NCI-H2029 (cell line): ENCODE data around the gene KCTD17.

Experiments
- DNase-seq: peaks from one replicate; lab custom pipeline; 2025; lab: John Stamatoyannopoulos, UW

Gene KCTD17

GRCh38 chr22:37043209-37043827 is 8.2 kb upstream of the KCTD17 start:
- no peak for DNase-seq

- DNase-seq: peak; percentile 64
These were observed 7.6 kb upstream of the KCTD17 start for GRCh38 chr22:37043828-37044538.

GRCh38 chr22:37044634-37045625 is 6.6 kb upstream of the KCTD17 start:
- no peak for DNase-seq

DNA sequence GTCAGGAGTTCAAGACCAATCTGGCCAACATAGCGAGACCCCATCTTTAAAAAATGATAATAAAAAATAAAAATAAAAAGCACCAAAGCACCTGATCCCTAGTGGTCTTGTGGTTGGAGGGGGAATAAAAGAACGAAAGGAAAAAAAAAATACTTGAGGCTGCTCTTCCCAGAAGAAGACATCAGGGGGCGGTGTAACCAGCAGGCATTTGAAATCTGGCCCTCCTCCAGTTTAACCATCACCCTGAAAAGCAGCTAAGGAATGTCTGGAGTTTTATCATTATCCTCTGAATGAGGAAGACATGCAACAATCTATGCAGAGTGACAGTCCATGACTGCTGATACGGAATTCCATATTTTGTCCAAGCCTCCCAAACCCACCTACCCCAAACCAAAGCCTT is 5.6 kb upstream of the KCTD17 start:
- no peak for DNase-seq

- DNase-seq: no peak
These were observed 5.0 kb upstream of the KCTD17 start for GRCh38 chr22:37046589-37046988.

- no peak for DNase-seq
These were observed 4.5 kb upstream of the KCTD17 start for GRCh38 chr22:37047006-37047405.

DNA sequence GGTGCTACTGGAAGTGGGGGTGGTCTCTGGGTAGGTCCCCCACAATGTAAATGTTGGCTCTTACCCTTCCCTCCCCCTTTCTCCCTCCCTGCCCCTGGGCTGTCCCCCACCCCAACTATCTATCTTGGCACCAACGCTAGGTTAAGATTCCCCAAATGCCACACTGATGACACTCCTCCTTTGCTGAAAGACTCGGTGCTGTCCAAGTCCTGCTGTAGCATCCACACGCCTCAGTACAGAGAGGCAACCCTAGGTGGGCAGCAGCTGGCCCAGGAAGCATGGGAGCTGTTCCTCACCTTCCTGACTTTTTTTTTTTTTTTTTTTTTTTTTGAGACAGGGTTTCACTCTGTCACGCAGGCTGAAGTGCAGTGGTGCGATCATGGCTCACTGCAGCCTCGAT is 3.4 kb upstream of the KCTD17 start:
- no peak for DNase-seq

DNA sequence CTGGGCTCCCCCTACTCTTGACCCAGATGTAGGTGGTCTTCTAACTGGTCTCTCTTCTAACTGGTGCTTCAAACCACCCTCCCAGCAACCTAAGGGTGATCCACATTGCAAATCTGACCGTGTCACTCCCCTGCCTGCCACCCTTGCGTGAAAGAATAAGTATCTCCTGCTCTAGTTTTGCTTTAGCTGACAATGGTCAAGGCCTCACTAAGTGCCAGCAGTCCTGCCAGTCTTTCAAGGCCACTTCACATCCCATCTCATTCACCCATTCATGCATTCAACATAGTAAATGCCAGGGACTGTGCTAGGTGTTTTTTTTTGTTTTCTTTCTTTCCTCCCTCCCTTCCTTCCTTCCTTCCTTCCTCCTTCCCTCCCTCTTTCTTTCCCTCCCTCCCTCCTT is 2.3 kb upstream of the KCTD17 start:
- DNase-seq: no peak

DNA sequence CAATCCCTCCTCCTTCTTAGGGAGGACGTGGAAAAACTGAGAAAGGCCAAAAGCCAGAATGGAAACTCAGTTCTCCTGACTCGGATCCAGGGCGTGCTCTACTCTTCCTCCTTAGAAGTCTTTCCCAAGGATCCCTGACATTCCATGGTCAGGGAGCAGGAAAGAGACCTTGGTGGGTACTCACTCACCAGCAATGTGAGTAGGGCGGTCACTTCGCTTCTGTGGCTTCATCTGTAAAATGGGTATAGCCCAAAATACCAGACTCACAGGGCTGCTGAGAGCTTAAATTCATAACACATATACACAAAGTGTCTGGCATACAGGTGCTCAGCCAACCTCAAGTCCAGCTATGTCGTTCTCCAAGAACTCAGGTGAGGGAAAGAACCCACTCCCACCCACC is 629 bp upstream of the KCTD17 start:
- no peak for DNase-seq

DNA sequence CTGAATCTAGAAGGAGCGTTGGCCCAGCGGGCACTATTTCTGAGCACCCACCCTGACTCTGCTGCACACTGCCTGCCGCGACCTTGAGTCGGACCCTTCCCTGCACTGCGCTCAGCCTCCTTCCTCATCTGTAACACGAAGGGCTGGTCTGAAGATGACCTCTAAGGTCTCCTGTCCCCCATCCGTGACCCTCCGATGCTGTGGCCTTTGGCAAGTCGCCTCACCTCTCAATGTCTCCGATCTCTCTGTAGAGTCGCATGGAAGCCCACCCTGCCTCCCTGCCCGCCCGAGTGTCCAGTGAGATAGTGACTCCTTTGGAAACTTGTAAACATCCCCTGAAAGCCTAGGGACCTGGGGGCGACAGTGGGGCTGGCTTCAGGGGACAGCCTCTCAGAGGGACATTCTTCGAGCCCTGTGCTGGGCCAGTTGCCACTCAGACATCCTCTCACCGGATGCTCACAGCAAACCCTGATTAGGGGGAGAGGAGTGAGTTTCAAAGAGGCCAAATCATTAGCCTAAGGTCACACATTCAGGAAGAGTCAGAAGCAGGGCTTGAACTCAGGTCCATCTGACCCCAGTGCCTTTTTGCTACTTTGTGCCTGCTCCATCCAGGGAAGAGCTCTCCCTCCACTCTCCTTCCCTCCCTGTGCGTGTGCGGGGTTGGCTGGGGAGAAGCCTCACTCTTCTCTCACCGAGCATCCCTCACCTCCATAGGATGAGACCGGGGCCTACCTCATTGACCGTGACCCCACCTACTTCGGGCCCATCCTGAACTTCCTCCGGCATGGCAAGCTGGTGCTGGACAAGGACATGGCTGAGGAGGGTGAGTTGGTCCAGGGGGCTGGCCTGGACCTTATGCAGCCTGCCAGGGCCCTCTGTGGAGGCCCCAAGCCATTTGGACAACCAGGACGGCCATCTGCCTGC is 1.1 kb downstream of the KCTD17 start:
- DNase-seq: no peak

GRCh38 chr22:37053310-37054055 is 1.9 kb downstream of the KCTD17 start:
- no peak for DNase-seq

DNA sequence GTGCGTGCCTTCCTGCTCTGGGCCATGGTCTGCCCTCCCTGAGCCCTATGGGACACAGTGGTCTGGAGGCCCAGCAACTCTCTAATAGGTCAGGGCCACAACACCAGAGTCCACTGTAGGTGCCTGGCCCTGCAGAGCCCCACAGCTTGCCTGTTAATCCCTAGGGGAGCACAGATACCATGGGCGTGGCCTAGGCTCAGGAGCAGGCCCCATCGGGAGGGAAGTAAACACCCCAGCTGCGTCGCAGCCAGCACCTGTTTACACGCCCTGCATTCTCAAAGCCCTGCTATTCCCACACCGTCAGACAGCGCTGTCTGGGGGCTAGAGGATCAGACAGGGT is 2.5 kb downstream of the KCTD17 start:
- no peak for DNase-seq

GRCh38 chr22:37054600-37055365 is 3.2 kb downstream of the KCTD17 start:
- DNase-seq: no peak

- DNase-seq: no peak
These were observed 4.7 kb downstream of the KCTD17 start for GRCh38 chr22:37056246-37056645.

DNA sequence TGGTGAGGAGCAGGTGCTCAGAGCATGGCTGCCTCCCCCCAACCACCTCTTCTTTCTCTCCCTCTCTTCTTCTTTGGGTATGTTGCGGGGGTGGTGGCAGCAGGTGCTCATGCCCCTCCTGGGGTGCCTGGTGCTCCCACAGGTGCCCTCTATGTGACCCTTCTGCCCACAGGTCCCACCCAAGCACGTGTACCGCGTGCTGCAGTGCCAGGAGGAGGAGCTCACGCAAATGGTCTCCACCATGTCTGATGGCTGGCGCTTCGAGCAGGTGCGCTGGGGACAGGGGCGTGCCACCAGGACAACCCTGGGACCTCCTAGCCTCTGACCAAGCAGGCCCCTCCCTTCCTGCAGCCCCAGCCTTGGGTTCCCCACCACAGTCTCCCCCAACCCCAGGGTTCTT is 5.7 kb downstream of the KCTD17 start:
- no peak for DNase-seq

DNA sequence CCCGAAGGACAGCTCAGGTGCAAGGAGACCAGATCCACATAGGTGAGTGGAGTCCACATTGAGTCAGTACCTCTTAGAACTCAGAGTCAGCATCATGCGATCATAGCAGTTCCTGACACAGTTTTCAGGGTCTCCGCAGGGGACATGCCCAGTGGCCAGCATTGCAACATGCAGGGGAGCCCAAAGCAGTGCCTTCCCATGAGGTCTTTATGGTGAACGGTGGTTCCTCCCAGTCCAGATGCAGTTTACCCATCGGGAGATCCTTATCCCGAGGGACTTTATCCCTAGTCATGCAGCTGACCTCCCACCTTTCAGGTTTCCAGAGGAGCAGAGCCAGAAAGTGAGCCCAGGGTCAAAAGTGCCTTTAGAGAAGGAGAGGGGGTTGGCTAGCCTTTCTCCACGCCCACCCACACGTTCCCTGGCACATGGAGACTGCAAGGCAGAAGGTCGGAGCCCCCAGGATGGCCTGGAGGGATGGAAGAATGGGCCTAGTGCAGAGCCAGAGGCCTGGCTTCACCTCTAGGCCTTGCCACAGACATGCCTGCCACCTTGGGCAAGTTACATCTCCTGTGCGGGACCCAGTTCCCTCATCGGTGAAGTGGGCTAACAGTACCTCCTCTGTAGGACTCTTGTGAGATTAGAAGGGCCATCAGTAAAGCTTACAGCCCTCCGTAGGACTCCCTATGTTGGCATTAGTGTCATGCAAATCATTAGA is 6.4 kb downstream of the KCTD17 start:
- no peak for DNase-seq

DNA sequence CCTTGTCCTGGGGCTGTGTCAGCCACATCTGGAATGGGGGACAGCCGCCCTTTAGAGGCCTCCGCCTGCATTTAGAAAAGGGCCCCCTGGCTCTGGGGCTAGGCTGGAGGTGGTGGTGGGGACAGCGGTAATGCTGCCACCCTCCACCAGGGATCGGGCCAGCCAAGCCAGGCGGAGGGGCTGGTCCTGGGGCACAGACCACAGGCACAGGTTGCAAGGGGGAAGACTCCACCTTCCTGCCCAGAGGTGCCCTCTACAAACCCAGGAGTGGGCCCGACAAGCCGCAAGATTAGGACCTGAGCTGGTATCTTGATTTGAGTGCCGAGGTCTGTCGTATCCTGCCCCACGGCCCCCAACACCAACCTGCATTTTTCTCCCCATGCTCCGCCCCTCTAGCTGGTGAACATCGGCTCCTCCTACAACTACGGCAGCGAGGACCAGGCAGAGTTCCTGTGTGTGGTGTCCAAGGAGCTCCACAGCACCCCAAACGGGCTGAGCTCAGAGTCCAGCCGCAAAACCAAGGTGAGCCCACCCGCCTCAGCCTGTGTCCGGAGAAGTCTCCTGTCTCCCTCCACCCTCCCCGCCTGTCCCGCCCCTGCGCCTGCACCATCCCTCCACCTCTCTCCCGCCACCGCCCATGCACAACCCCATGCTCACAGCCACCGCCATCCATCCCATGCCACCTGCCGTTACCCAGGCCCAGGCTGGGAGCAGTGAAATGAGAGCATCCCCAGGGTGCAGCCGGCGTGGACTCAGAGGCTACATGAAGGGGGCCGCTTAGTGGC is 7.6 kb downstream of the KCTD17 start:
- DNase-seq: no peak

GRCh38 chr22:37059876-37060449 is 8.4 kb downstream of the KCTD17 start:
- no peak for DNase-seq
